Measurements from ENCODE around the gene PPP2R2D. TPM values are rescaled to one million over a fixed set of nuclear protein-coding genes. Genes with fewer than 3 reads are reported as not detected.

Gene PPP2R2D
- total and polyA plus RNA-seq, 4 donors: 15.6 to 51.4 (median 22.0) TPM

- no peaks in the 10 kb centered on the region for H3K9me3 ChIP-seq (ENCODE audit: control insufficient read depth in 4 of 4, insufficient read depth in 3 of 4, low read length in 3 of 4)
- peak overlapping the region in 1 of 2 donors; percentile 93 for H3K27ac ChIP-seq (ENCODE audit: low read depth in 1 of 2, low read length in 1 of 2)
- WGBS, 2 donors: 48 to 54% methylated on average over 5 of the region's 5 CpGs
- H3K4me3 ChIP-seq: peak overlapping the region; percentile 5
- TF ChIP-seq CTCF (IDR thresholded peaks at IDR 0.05; ENCODE audit: control extremely low read depth, extremely low read depth): no peak
- peaks cover 0 to 16% (median 10%) of the 10 kb centered on the region in 3 donors for H3K27me3 ChIP-seq (ENCODE audit: control insufficient read depth in 3 of 3, insufficient read depth in 3 of 3, low read length in 2 of 3)
- DNase-seq (no peak), ATAC-seq (ENCODE audit: insufficient read depth, low FRiP score) (no peak)
- H3K36me3 ChIP-seq (ENCODE audit: control insufficient read depth in 4 of 4, insufficient read depth in 4 of 4, low read length in 4 of 4): peaks cover 0 to 5% (median 3%) of the 10 kb centered on the region in 4 donors
- peaks cover 0 to 23% (median 13%) of the 10 kb centered on the region in 5 donors for H3K4me1 ChIP-seq (ENCODE audit: control insufficient read depth in 5 of 5, insufficient read depth in 5 of 5, low read length in 5 of 5)
- H3K9ac ChIP-seq (ENCODE audit: insufficient read depth in 1 of 2, low read length in 2 of 2): peak overlapping the region in 1 of 2 donors; percentile 89
Measured at GRCh38 chr10:131902211-131902610, 1.4 kb downstream of the PPP2R2D start.

GRCh38 chr10:131902691-131903090, 1.9 kb downstream of the PPP2R2D start:
- Histone ChIP-seq H3K27ac (ENCODE audit: low read depth in 1 of 2, low read length in 1 of 2) (no peak overlapping the region), H3K4me3 (no peak overlapping the region), H3K36me3 (ENCODE audit: control insufficient read depth in 4 of 4, insufficient read depth in 4 of 4, low read length in 4 of 4) (peaks cover 0 to 5% (median 4%) of the 10 kb centered on the region in 4 donors), H3K9me3 (ENCODE audit: control insufficient read depth in 4 of 4, insufficient read depth in 3 of 4, low read length in 3 of 4) (no peaks in the 10 kb centered on the region), H3K9ac (ENCODE audit: insufficient read depth in 1 of 2, low read length in 2 of 2) (no peak overlapping the region), H3K27me3 (ENCODE audit: control insufficient read depth in 3 of 3, insufficient read depth in 3 of 3, low read length in 2 of 3) (peaks cover 0 to 14% (median 7%) of the 10 kb centered on the region in 3 donors), H3K4me1 (ENCODE audit: control insufficient read depth in 5 of 5, insufficient read depth in 5 of 5, low read length in 5 of 5) (peaks cover 0 to 23% (median 13%) of the 10 kb centered on the region in 5 donors)
- 95 to 97% methylated on average over 9 of the region's 9 CpGs for WGBS, 2 donors
- no peak for TF ChIP-seq CTCF (IDR thresholded peaks at IDR 0.05; ENCODE audit: control extremely low read depth, extremely low read depth)
- DNase-seq (no peak), ATAC-seq (ENCODE audit: insufficient read depth, low FRiP score) (no peak)

- Histone ChIP-seq H3K27me3 (ENCODE audit: control insufficient read depth in 3 of 3, insufficient read depth in 3 of 3, low read length in 2 of 3) (no peaks in the 10 kb centered on the region), H3K27ac (ENCODE audit: low read depth in 1 of 2, low read length in 1 of 2) (no peak overlapping the region), H3K4me1 (ENCODE audit: control insufficient read depth in 5 of 5, insufficient read depth in 5 of 5, low read length in 5 of 5) (peaks cover 3 to 29% (median 15%) of the 10 kb centered on the region in 5 donors), H3K36me3 (ENCODE audit: control insufficient read depth in 4 of 4, insufficient read depth in 4 of 4, low read length in 4 of 4) (peaks cover 0 to 12% (median 7%) of the 10 kb centered on the region in 4 donors), H3K9me3 (ENCODE audit: control insufficient read depth in 4 of 4, insufficient read depth in 3 of 4, low read length in 3 of 4) (no peaks in the 10 kb centered on the region), H3K9ac (ENCODE audit: insufficient read depth in 1 of 2, low read length in 2 of 2) (no peak overlapping the region), H3K4me3 (no peak overlapping the region)
- ATAC-seq (ENCODE audit: insufficient read depth, low FRiP score): no peak
- no peak for DNase-seq
- WGBS, 2 donors: 76 to 84% methylated on average over 5 of the region's 5 CpGs
- no peak for TF ChIP-seq CTCF (IDR thresholded peaks at IDR 0.05; ENCODE audit: control extremely low read depth, extremely low read depth)
Measured at GRCh38 chr10:131905267-131905571, 4.4 kb downstream of the PPP2R2D start.

All from lung (tissue), 12 donors.